A673 (cell line): ENCODE data around the gene CHPF2. TPM values are rescaled to one million over a fixed set of nuclear protein-coding genes. Genes with fewer than 3 reads are reported as not detected.

Experiments used
- BruUV-seq: library from RNA; stranded (reverse); fragments of 400-500 nt; replicated peaks from 2 replicates; lab custom pipeline; 2021; lab: Mats Ljungman, UMichigan
- CTCF ChIA-PET: fragments of 300-600 bp; sonication (Branson Sonifier 250); formaldehyde crosslinking; loops from one replicate; lab custom pipeline; 2022; ENCODE audit warnings: antibody characterized with exemption; lab: Charles Lee
- POLR2A ChIA-PET: fragments of 300-600 bp; sonication (Branson Sonifier 250); formaldehyde crosslinking; loops from one replicate; lab custom pipeline; 2022; ENCODE audit warnings: antibody characterized with exemption; ENCODE audit not compliant: low non-redundant PET; lab: Charles Lee
- DNase-seq: peaks from one replicate; pipeline ENCODE4 v3.0.0-alpha.2; 2015; ENCODE audit warnings: low spot score
- H3K27ac ChIP-seq: fragments of 200-600 bp; sonication (generic); 2 replicates; pipeline ENCODE4 v1.5.1; 2016; ENCODE audit warnings: mixed run types, low read depth, mild to moderate bottlenecking, mixed read lengths, antibody characterized with exemption, low read length; ENCODE audit not compliant: poor library complexity, severe bottlenecking
- H3K27me3 ChIP-seq: fragments of 200-600 bp; sonication (generic); replicated peaks from 2 replicates; pipeline ENCODE4 v1.6.1; 2017; ENCODE audit warnings: mixed run types, low read depth, mild to moderate bottlenecking, mixed read lengths, antibody characterized with exemption, low read length; ENCODE audit not compliant: insufficient read depth, poor library complexity
- H3K36me3 ChIP-seq: fragments of 200-600 bp; sonication (generic); 2 replicates; pipeline ENCODE4 v1.6.1; 2016; ENCODE audit warnings: mixed run types, mild to moderate bottlenecking, mixed read lengths, antibody characterized with exemption, low read length; ENCODE audit not compliant: insufficient read depth, poor library complexity, severe bottlenecking
- H3K4me1 ChIP-seq: fragments of 200-600 bp; sonication (generic); 2 replicates; pipeline ENCODE4 v1.6.1; 2017; ENCODE audit warnings: mixed run types, mild to moderate bottlenecking, mixed read lengths, antibody characterized with exemption, low read length; ENCODE audit not compliant: insufficient read depth, poor library complexity, severe bottlenecking
- H3K4me3 ChIP-seq: fragments of 200-600 bp; sonication (generic); 2 replicates; pipeline ENCODE4 v1.5.1; 2016; ENCODE audit warnings: low read depth, mixed run types, mild to moderate bottlenecking, mixed read lengths, low read length; ENCODE audit not compliant: poor library complexity, severe bottlenecking
- H3K9me3 ChIP-seq: fragments of 200-600 bp; sonication (generic); 2 replicates; pipeline ENCODE4 v1.6.1; 2016; ENCODE audit warnings: mixed run types, low read depth, mild to moderate bottlenecking, mixed read lengths, antibody characterized with exemption, low read length; ENCODE audit not compliant: poor library complexity, severe bottlenecking
- CTCF ChIP-seq: fragments of 300-800, 200-600 bp; sonication (generic); conservative IDR thresholded peaks from 2 replicates; pipeline ENCODE4 v1.5.1; 2017; ENCODE audit warnings: low read depth, mild to moderate bottlenecking, antibody characterized with exemption, low read length, moderate library complexity, mixed read lengths
- EZH2 ChIP-seq: fragments of 200-600 bp; sonication (generic); IDR thresholded peaks from 2 replicates; pipeline ENCODE4 v1.6.1; 2017; ENCODE audit warnings: borderline replicate concordance, low read depth, mild to moderate bottlenecking, mixed read lengths, antibody characterized with exemption, low read length; ENCODE audit not compliant: poor library complexity, severe bottlenecking
- intact Hi-C: fragments of 100-400 bp; cut with micrococcal nuclease; formaldehyde crosslinking; loops from one replicate; pipeline ENCODE4 v1.10.0; 2022; ENCODE audit not compliant: unreplicated experiment
- total RNA-seq: library from RNA; stranded (reverse); gene quantifications from 2 replicates; pipeline ENCODE4 v1.2.3, GENCODE V29; 2021

The CHPF2 gene
- total RNA-seq, 1 experiment from 2014 or later, result 27.1 TPM

- no peak for DNase-seq
- Histone ChIP-seq H3K27ac (no peak overlapping the region), H3K36me3 (peaks cover 65% of the 10 kb centered on the region), H3K27me3 (no peaks in the 10 kb centered on the region), H3K4me3 (no peak overlapping the region), H3K4me1 (peaks cover 8% of the 10 kb centered on the region), H3K9me3 (no peaks in the 10 kb centered on the region)
- no peak for TF ChIP-seq CTCF
- no peak for TF ChIP-seq EZH2
- intact Hi-C loops, result no loop called here
- BruUV-seq, result no TSS peak
- CTCF ChIA-PET, result no interaction called here
- POLR2A ChIA-PET, result no interaction called here
Measured at GRCh38 chr7:151238190-151238810, 6.0 kb downstream of the CHPF2 start.

- Histone ChIP-seq H3K27ac (no peak overlapping the region), H3K9me3 (no peaks in the 10 kb centered on the region), H3K36me3 (peaks cover 65% of the 10 kb centered on the region), H3K27me3 (no peaks in the 10 kb centered on the region), H3K4me1 (peaks cover 11% of the 10 kb centered on the region), H3K4me3 (no peak overlapping the region)
- BruUV-seq, result no TSS peak
- no peak for DNase-seq
- POLR2A ChIA-PET, result no interaction called here
- CTCF ChIA-PET, result no interaction called here
- intact Hi-C loops, result no loop called here
- TF ChIP-seq EZH2 (no peak), CTCF (no peak)
Measured at GRCh38 chr7:151238924-151239836, 6.9 kb downstream of the CHPF2 start.

- TF ChIP-seq EZH2 (no peak), CTCF (no peak)
- intact Hi-C loops, result no loop called here
- no peak for DNase-seq
- Histone ChIP-seq H3K4me1 (peaks cover 17% of the 10 kb centered on the region), H3K36me3 (peaks cover 63% of the 10 kb centered on the region), H3K4me3 (no peak overlapping the region), H3K27ac (no peak overlapping the region), H3K27me3 (no peaks in the 10 kb centered on the region), H3K9me3 (no peaks in the 10 kb centered on the region)
- ChIA-PET POLR2A (no interaction called here), CTCF (interaction anchor here (0.7 kb wide), 1 partner anchor 1313 kb away, joined by 6 read pairs; no protein-coding TSS in a partner anchor)
- no TSS peak for BruUV-seq
Measured at GRCh38 chr7:151239837-151240459, 7.7 kb downstream of the CHPF2 start.
